Measurements from ENCODE around the gene GPR143.

DNA sequence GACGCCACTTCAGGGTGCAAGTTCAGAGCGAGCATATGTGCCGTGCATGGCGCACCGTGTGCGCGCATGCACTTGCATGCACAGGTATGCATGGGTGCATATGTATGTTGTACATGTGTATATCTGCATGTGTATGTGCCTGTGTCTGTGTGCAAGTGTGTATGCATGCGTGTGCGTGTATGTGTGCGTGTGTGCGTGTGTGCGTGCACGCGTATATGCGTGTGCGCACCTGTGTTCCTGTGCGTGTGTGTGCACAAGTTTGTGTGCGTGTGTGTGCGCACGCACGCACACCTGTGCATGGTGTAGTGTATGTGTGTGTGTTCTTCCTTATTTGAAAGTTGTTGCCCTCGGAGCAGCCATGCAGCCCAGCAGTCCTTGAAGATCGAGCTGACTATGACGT lies 76.8 kb downstream of the GPR143 start:
- TF ChIP-seq, protein P1, sequence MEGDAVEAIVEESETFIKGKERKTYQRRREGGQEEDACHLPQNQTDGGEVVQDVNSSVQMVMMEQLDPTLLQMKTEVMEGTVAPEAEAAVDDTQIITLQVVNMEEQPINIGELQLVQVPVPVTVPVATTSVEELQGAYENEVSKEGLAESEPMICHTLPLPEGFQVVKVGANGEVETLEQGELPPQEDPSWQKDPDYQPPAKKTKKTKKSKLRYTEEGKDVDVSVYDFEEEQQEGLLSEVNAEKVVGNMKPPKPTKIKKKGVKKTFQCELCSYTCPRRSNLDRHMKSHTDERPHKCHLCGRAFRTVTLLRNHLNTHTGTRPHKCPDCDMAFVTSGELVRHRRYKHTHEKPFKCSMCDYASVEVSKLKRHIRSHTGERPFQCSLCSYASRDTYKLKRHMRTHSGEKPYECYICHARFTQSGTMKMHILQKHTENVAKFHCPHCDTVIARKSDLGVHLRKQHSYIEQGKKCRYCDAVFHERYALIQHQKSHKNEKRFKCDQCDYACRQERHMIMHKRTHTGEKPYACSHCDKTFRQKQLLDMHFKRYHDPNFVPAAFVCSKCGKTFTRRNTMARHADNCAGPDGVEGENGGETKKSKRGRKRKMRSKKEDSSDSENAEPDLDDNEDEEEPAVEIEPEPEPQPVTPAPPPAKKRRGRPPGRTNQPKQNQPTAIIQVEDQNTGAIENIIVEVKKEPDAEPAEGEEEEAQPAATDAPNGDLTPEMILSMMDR (IDR thresholded peaks at IDR 0.05; ENCODE audit: insufficient read depth, low read length): no peak
- TF ChIP-seq, protein P2, sequence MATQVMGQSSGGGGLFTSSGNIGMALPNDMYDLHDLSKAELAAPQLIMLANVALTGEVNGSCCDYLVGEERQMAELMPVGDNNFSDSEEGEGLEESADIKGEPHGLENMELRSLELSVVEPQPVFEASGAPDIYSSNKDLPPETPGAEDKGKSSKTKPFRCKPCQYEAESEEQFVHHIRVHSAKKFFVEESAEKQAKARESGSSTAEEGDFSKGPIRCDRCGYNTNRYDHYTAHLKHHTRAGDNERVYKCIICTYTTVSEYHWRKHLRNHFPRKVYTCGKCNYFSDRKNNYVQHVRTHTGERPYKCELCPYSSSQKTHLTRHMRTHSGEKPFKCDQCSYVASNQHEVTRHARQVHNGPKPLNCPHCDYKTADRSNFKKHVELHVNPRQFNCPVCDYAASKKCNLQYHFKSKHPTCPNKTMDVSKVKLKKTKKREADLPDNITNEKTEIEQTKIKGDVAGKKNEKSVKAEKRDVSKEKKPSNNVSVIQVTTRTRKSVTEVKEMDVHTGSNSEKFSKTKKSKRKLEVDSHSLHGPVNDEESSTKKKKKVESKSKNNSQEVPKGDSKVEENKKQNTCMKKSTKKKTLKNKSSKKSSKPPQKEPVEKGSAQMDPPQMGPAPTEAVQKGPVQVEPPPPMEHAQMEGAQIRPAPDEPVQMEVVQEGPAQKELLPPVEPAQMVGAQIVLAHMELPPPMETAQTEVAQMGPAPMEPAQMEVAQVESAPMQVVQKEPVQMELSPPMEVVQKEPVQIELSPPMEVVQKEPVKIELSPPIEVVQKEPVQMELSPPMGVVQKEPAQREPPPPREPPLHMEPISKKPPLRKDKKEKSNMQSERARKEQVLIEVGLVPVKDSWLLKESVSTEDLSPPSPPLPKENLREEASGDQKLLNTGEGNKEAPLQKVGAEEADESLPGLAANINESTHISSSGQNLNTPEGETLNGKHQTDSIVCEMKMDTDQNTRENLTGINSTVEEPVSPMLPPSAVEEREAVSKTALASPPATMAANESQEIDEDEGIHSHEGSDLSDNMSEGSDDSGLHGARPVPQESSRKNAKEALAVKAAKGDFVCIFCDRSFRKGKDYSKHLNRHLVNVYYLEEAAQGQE (IDR thresholded peaks at IDR 0.05; ENCODE audit: insufficient replicate concordance, low read depth): no peak
- TF ChIP-seq POLR2AphosphoS5 (IDR thresholded peaks at IDR 0.05; ENCODE audit: low read depth): no peak
- no peak for TF ChIP-seq GABPA (IDR thresholded peaks at IDR 0.05; ENCODE audit: low read depth)

Measured in HL-60 (cell line).